AG10803 (cell line): ENCODE results near the gene ETV6.

Experiments
- DNase-seq: peaks from one replicate; pipeline ENCODE4 v3.0.0; 2010; ENCODE audit warnings: low read depth
- H3K4me3 ChIP-seq: 2 replicates; pipeline ENCODE4 v1.5.1; 2011; ENCODE audit warnings: mild to moderate bottlenecking, low read length, control low read depth
- TF ChIP-seq, protein P1 (sequence below): conservative IDR thresholded peaks from 2 replicates; pipeline ENCODE4 v1.5.1; 2011; ENCODE audit warnings: mild to moderate bottlenecking, low read length, control low read depth, inconsistent platforms

Gene ETV6

GRCh38 chr12:11660624-11661023 is 11.2 kb downstream of the ETV6 start:
- H3K4me3 ChIP-seq, result no peak overlapping the region
- no peak for DNase-seq

DNA sequence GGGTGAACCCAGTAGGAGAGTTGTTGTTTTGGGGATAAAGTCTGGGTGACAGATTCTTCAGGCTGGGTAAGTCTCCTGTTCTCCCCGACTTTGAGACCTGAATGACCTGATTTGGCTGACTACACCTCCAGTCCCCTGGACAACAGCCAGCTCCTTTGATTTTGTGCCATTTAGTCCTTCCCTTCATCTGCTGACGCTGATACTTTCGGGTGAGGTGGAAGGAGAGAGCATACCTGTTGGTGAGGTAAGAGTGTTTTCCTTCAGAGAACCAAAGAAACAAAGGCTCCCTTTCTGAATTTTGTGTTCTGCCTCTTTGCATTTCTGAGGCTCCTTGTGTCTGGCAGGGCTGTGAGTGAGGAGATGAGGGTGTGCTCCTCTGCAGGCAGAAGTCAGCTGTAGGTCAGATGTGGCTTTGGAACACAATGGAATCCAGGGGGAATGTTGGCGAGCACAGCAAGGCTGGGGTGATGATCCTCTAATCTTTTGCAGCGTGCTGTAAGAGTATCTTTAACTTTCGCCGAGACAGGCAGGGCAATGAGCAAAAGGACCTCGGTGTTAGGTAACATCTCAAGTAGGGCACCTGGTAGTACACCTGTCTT is 12.1 kb downstream of the ETV6 start:
- TF ChIP-seq, protein P1, sequence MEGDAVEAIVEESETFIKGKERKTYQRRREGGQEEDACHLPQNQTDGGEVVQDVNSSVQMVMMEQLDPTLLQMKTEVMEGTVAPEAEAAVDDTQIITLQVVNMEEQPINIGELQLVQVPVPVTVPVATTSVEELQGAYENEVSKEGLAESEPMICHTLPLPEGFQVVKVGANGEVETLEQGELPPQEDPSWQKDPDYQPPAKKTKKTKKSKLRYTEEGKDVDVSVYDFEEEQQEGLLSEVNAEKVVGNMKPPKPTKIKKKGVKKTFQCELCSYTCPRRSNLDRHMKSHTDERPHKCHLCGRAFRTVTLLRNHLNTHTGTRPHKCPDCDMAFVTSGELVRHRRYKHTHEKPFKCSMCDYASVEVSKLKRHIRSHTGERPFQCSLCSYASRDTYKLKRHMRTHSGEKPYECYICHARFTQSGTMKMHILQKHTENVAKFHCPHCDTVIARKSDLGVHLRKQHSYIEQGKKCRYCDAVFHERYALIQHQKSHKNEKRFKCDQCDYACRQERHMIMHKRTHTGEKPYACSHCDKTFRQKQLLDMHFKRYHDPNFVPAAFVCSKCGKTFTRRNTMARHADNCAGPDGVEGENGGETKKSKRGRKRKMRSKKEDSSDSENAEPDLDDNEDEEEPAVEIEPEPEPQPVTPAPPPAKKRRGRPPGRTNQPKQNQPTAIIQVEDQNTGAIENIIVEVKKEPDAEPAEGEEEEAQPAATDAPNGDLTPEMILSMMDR, result no peak
- H3K4me3 ChIP-seq, result no peak overlapping the region
- DNase-seq, result peak; percentile 65

More at GRCh38 chr12:11660624-11661023, 11.2 kb downstream of the ETV6 start:
- TF ChIP-seq, protein P1, result no peak

DNA sequence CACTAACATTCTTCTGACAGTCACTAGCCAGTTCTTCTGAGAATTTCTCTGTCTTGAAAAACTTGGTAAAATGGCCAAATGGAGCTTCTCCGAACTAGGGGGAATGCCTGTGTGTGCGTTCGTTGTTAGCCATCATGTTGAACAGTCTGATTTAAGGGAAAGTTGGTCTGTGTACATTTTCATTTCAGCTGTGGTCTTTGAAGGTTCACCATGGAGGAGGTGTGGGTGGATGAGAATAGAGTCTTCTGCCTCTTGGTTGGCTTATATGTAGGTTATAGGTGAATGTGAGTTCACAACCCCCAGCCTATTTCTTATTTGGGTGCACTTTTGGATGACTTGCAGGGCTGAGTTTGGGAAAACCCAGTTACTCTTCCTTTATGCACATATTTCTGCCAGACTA is 12.9 kb downstream of the ETV6 start:
- TF ChIP-seq, protein P1, result no peak
- no peak for DNase-seq
- no peak overlapping the region for H3K4me3 ChIP-seq

- H3K4me3 ChIP-seq, result no peak overlapping the region
- TF ChIP-seq, protein P1, result no peak
- no peak for DNase-seq
Measured at GRCh38 chr12:11663130-11663529, 13.7 kb downstream of the ETV6 start.

- TF ChIP-seq, protein P1, result no peak
- DNase-seq, result no peak
Measured at GRCh38 chr12:11664101-11664500, 14.6 kb downstream of the ETV6 start.

DNA sequence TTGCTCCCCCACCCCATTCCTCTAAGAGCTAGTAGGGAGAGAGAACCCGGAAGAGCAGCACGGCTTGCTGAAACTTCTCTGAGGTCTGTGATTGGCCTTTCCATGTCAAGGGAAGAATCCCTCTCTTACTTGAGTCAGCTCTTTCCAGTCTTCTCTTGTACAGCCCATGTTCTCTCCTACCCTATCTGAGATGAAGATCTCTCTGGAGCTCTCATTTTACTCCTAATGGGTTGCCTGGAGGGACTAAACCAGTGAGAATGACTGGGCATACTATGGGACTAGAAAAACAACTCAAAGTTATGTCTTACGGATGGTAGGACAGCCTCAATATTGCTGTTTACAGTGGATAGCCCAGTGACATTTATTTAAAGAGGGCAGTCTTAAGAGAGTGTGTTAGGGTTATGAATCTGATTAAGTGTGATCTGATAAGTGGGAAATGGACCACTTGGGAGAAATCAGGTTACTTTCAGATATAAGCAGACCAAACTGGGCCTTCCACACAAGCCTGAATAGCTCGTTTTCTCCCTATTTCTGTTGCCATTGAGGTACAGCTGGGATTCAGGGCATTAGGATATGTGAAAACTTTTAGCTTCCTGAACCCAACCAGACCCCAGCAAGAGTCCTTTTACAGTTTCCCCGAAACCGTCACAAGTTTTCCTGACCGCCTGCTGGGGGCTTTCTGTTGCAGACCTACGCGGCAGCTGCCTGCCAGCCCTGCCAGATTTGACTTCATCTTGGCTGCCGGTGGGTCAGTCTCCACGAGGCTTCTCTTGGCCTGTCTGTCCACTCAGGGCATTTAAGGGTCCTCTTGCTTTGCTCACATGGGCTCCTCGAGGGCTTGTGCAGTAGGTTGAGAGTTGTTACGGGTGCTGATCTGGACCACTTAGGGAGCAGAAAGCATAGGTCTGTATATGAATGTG is 16.9 kb downstream of the ETV6 start:
- DNase-seq, result no peak
- H3K4me3 ChIP-seq, result no peak overlapping the region
- TF ChIP-seq, protein P1, result no peak

More at GRCh38 chr12:11664101-11664500, 14.6 kb downstream of the ETV6 start:
- no peak overlapping the region for H3K4me3 ChIP-seq
